HG03378 (cell line): ENCODE data around the gene NME4.
"Not testable (repeated sequence)": the region's sequence is repeated elsewhere in the genome, so short reads cannot be mapped to it uniquely, and the experiment has no call there.

ENCODE experiments used
- ATAC-seq: cut with Tn5 transposase; IDR thresholded peaks from one replicate; pipeline ENCODE4 v1.9.1; 2021; ENCODE audit warnings: mild to moderate bottlenecking, moderate library complexity; ENCODE audit not compliant: unreplicated experiment

NME4 gene

GRCh38 chr16:397135-397661 is at the start of gene NME4:
Gene NME4, plus strand, starts transcription at chr16:397199. Its CDS starts 24 bp downstream, at chr16:397223.
- ATAC-seq, result no peak

- no peak for ATAC-seq
Observed at GRCh38 chr16:347203-347602, 49.8 kb upstream of the NME4 start.

GRCh38 chr16:348495-348894 is 48.5 kb upstream of the NME4 start:
- ATAC-seq, result not testable (repeated sequence)

GRCh38 chr16:349211-349610 is 47.8 kb upstream of the NME4 start:
- no peak for ATAC-seq

- no peak for ATAC-seq
Observed at GRCh38 chr16:350203-350602, 46.8 kb upstream of the NME4 start.

GRCh38 chr16:351804-352520 is 45.0 kb upstream of the NME4 start:
- no peak for ATAC-seq

- ATAC-seq, result no peak
Observed at GRCh38 chr16:352547-353403, 44.2 kb upstream of the NME4 start, which contains the start of gene AXIN1. Gene AXIN1, minus strand, starts transcription at chr16:352723. Its CDS starts 5,698 bp downstream, at chr16:347025.

GRCh38 chr16:353404-354290 is 43.4 kb upstream of the NME4 start:
- no peak for ATAC-seq

- ATAC-seq, result no peak
Observed at GRCh38 chr16:354291-354881, 42.6 kb upstream of the NME4 start.

GRCh38 chr16:354971-355461 is 42.0 kb upstream of the NME4 start:
- ATAC-seq, result no peak

GRCh38 chr16:356741-357140 is 40.3 kb upstream of the NME4 start:
- ATAC-seq, result no peak

- no peak for ATAC-seq
Observed at GRCh38 chr16:359067-359763, 37.8 kb upstream of the NME4 start.

- ATAC-seq, result no peak
Observed at GRCh38 chr16:359871-360697, 36.9 kb upstream of the NME4 start.

GRCh38 chr16:360698-361336 is 36.2 kb upstream of the NME4 start:
- no peak for ATAC-seq

GRCh38 chr16:361341-361871 is 35.6 kb upstream of the NME4 start:
- ATAC-seq, result no peak

GRCh38 chr16:361872-362701 is 34.9 kb upstream of the NME4 start:
- no peak for ATAC-seq

GRCh38 chr16:362702-362999 is 34.3 kb upstream of the NME4 start:
- not testable (repeated sequence) for ATAC-seq
